ENCODE data around the gene GALNT18.

The GALNT18 gene

DNA sequence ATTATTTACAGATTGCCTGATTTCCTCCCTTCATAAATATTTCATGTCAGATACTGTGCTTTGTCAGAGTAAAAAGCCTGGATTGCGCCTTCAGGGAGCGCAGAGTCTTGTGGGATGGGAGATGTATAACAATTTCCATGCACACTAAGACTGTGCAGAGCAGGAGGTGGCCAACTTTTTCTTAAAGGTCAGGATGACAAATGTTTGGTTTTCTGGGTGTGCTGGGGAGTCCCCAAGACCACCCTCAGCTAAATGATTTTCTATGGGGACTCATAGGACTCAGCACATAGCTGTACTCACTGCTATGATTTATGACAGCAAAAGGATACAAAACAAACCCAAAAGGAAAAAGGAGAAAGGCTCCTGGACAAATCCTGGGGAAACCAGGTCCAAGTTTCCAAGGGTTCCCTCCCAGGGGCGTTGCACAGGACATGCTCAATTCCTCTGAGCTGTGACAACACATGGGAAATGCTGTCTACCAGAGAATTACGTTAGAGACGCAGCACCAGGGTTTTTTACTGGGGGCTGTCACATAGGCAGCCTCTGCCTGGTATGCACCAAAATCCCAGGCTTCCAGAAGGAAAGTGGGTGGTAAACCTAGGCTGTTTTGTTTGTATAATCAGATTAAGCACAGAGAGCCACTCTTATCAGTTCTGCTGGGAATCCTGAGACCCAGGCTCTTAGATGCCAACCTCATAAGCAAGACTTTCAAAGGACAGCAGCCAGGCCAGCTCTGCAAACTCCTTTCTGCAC, 327.8 kb downstream of the GALNT18 start:
- DNase-seq, result no peak

DNA sequence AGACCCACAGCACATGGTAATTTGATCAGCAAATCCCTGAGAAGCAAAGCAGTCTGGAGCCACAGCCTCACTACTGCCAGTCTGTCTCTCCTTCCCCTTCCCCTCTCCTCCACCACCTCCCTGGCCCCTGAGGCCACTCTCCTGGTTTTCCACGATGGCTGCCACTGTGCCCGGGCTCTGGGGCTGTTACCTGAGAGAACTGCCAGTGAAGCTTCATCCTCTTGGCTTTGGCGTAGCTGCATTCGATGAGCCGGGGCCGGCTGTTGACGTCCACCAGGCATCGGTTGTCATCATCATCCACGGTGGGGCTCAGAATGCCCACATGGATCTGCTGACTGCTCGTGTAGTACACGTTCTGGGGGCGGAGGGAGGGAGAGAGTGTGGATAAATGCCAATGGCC, 329.0 kb downstream of the GALNT18 start:
- no peak for DNase-seq

DNA sequence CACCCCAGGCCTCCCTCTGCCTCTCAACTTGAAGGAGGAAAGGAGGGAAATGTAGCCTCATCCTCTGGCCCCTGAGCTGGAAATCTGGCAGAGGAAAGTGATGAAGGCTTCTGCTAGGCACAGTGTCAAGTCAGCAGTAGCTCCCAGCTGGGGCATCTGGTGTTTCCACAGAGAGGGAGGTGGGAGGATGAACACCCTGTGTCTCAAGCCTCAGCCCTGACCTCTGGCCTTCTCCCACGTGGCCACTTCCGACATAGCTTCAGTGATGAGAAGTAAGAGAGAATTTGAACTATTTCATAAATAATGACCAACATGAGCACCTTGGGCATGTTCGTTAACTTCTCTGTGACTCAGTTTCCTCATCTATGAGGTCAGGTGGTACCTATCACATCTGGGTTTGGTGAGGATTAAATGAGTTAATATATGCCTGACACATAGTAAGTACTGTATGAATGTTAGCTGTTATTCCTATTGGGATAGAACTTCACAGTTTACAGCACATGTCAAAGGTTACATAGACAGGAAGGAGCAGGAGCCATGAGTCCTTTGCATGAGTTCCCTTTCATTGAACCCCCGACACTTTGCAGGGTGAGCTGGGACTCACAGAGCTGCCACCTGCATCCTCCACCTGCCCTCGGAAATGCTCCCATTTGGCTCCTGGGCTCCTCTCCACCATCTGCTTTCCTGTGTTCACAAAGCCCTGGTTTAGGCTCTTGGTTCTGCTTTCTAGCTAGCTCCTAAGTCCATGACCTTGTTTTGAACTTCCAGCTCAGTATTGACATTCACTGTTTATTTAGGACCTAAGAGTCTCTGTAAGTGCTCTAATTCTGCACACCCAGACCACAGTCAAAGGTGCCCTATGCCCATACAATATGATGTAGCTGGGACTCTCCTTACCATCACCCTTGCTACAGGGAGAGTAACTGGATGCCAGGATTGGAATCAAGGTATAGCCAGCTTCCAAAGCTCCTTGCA, 330.5 kb downstream of the GALNT18 start:
- DNase-seq, result no peak

DNA sequence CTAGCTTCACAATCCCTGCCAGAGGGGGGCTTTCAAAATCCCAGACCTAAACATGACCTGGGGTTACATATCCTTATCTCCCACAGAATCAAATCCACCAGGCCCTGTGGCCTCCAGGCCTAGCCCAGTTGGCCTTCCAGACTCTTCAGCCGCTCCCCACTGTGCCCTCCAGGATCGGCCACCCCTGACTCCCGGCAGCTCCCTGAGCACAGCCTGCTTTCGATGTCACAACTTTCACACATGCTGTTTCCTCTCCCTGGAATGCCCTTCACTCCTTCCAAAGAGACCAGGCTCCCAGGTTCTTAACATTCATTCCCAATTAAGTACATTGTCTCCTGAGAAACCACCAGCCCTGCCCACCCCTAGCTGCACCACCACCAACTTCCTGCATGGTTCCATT, 331.5 kb downstream of the GALNT18 start:
- no peak for DNase-seq

DNA sequence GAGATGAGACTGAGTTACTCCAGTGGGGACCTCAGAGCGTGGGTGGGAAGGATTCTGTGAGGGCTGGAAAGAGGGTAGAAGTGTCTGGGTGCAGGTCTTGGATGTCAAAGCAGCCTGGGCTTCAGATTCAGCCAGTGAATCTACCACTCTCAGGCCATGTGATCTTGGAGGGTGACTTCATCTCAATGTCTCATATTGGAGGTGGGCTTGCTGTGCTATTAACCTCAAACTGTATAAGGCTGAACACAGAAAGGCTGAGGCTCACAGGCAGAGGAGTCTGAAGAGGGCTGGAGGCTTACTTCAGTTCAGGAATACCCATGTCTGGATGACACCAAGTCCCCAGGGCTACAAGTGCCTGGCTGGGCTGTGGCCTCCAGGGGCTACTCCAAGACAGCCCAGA, 332.1 kb downstream of the GALNT18 start:
- no peak for DNase-seq

DNA sequence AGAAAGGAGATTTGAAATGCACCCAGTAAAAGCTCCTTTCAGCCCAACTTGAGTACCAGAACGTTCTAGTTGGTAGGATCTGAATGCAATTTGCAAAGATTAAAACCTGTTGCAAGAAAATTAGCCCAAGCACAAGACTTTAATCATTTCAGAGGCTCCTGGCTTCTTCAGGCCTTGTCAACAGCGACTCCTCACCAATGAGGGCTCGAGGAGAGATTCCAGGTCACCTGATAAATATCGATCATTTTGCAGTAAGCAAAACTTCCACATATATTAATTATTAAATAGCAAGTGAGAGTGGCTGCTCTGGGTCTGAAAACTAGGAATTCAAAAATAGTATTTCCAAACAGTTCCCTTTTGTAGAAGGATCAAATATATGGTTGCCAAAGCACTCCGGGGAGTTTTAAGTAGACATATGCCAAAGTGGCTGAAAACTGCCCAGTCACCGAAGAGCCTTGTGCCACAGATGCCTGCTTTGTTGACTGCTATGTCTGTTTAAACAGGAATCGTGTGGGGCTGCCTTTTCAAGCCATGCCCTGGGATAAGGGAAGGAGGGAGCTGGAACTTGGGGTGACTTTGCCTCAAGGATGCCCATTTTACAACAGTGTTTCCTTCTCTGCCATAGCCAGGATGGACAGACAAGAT, 332.7 kb downstream of the GALNT18 start:
- no peak for DNase-seq

DNA sequence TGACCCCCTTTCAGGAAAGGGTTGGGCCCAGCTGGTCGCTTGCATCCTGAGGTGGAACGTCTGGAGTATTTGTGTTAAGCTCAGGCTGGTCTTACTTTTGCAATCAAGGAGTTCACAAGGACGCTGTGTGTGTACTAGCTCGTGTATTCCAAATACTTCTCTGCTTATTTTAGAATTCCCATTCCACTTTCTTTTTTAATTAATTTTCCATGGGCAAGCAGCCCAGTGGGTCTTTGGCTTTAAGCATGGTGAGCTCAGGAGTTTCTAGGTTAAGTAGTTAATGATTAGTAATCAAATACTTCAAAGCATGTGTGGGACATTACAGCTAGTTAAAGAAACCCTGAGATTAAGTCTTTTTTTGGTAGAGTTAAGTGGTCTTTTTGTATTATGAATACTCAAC, 337.3 kb downstream of the GALNT18 start:
- DNase-seq, result no peak

DNA sequence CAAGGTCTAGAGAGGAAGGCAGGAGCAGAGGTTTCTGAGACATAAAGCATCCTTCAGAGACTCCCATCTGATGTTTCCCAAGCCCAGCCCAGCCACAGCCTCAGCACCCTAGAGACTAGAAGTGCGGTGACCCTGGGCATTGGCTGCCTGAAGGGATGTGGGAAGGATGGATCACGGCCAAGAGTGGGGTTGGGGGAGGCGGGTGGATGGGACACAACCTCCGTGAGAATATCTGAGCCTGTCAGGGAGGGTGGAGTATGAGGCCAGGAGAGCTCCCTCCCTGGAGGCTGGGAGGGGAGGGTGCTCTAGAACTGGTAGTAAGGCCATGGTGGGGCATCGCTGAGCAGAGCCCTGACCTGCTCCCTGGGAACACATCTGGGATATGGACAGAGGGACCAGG, 340.2 kb downstream of the GALNT18 start:
- DNase-seq, result no peak

DNA sequence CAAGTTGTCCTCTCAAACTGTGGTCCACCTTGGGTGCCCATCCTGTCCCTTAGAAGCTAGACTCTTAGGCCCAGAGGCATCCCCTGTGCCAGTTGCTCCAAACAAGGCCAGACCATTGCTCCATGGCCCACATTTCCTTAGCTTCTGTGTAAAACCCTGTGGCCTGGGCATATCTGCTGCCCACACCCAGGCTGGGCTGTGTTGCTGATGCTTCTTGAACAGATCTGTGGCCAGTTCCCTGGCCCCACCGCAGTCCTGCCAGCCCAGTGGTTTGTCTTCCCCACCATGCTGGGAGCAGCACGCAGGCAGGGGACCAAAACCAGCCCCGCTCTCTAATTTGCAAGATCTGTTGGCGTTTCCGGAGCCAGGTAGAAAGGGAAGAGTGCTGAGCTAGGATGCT, 341.0 kb downstream of the GALNT18 start:
- DNase-seq, result no peak

DNA sequence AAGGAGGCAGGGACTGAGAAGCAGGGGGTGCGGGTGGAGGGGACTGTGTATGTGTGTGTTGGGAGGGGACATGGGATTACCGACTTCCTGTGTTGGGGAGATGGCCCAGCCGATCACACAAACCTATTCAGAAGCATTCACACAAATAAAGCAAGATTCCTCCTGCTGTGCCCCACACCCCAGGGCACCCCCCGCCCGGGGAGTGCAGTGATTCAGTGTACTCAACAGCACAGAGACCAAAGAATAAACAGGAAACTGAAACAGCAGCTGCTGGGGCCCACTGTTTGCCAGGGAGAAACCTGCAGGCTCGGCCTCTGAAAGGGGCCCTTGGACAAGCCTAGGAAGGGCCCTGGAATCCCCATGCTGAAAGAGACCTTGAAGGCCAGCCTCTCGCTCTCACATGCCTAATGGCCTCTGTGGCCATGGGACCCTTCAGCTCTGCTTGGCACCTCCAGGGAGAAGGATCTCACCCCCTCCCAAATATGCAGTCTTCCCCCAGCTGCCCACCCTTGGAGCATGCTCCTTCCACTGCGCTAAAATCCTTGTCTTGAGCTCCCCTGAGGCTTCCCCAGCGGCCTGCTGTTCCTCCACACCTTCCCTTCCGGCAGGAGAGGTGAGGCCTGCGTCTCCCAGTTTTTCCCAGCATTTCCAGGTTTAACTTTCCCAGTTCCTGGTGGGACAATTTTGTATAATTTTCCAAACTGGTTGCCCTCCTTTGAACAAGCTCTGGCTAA, 341.7 kb downstream of the GALNT18 start:
- no peak for DNase-seq

DNA sequence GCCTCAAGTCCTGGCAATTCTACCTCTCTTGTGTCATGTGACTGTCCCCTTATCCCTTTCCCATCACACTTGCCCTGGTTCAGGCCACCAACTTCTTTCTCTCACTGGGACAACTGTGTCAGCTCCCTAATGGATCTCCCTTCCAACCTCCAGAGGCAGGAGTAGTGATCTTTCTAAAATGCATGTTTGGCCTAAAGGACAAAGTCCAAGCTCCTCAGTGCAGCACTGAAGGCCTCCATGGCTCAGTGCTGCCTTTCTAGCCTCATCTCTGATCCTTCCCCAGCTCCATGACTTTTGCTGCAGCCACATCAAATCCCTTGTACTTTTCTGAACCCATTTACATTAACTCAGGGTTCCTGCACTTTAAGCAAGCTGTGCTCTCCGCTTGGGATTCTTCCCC, 349.6 kb downstream of the GALNT18 start:
- no peak for DNase-seq

DNA sequence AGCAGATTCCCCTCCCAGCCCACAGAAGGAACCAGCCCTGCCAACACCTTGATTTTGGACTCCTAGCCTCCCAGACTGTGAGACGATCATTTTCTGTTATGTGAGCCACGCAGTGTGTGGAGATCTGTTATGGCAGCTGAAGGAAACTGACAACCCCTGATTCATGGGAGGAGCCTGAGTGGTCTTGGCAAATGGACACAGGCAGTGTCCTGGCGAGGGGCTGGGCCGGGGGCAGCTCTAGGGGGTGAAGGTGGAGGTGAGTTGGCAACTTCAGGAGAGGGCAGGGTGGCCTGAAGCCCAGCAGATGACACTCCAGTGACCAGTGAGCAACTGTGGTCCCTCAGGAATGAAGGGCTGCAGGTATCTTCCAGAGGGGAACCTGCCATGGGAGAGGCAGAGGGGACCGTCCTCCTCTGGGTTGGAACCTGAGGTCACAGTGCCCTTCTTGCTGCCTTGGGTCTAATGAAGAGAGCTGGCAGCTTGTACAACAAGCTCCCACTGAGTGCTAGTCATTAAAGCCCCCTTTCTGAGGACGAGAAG, 351.5 kb downstream of the GALNT18 start:
- DNase-seq, result no peak

DNA sequence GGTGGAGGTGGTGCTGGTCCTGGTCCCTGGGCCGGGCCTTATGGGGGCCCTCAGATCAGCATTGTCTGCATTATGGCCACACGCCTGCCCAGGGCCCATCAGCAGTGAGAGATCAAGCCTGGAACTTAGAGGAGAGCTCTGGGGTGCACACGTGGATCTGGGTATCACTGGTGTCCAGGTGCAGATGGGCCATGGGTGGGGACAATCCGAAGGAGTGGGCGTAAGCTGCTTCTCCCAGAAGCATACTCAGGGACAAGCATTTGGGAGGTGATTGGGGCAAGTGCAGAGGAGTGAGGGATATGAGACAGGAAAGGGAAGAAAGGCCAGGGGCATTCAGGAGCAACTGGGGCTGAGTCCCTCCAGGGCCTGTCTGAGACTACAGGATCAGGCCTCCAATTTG, 353.1 kb downstream of the GALNT18 start:
- no peak for DNase-seq

DNA sequence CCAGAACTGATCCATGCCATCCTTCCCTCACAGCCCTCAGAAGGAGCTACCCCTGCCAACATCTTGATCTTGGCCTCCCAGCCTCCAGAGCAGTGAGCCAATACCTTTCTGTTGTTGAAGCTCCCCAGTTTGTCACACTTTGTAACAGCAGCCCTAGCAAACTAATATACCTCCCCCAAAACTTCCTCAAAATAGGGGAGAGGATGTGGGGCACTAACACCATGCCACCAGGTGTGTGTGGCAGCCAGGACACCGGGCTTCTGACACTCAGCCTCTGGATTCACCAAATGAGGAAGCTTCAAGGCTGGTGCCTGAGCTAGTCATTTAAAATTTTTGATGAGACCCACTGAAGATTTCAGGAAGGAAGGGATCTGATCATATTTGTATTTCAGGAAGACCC, 353.7 kb downstream of the GALNT18 start:
- no peak for DNase-seq

DNA sequence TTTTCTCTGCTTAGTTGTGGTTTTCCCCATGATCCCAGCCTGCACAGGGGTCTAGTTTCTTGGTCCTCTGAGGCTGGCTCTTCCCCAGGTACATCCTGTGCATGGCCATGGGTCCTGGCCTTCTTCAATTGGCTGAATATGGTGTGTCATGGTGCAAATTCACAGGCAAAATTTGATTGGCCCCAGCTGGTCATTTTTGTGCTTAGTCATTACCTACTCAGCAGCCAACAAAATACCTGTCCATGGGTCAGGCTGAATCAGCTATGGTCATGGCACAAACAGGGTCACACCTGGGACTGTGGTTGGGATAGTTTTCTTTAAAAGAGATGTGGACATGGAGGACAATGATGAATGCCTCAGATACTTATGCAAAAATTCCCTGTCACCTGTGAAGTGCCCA, 354.5 kb downstream of the GALNT18 start:
- DNase-seq, result no peak

DNA sequence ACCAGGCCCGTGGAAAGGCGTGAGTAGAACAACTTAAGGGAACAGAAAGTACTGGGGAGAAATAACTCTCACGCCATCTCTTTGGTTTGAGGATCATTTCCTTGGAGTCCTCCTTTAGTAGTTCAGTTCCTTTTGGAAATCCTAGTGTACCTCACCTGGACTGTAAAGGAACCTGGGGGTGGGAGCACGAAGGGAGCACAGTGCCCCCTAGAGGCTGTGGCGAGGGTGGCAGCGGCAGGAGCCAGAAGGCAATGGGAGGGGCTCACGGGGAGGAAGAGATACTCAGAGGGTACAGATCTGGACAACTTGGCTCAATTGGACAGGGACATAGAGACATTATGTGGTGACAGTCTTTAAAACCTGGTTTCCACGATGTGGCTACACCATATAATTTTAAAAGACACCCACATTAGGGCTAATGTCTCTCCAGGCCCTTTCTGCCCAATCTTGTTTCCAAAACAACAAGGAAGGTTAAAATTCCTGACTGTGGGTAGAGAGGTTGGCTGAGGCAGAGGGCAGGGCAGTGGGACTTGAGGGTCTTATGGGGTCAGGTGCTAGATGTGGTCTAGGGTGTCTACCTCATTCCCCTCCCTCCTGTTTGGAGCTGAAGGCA, 355.7 kb downstream of the GALNT18 start:
- peak; percentile 65 for DNase-seq

DNA sequence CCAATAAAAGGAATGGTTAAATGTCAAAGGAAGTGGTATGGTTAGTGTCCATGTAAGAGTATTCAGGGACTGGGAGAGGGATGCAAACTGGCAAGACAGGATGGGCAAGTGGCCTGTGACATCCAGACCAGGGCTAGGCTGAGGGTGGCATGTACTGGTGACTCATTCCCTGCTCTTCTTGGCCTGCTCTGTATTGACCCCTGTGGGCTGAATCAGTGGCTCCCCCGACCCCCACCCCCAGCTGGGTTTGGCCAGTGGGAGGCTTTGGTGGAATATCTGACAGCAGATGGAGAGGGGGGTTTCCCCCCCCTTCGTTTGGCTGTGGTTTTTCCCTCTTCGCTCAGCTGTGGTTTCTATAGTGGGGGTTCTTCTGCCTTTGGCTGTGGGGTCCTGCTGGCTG, 356.5 kb downstream of the GALNT18 start:
- no peak for DNase-seq

DNA sequence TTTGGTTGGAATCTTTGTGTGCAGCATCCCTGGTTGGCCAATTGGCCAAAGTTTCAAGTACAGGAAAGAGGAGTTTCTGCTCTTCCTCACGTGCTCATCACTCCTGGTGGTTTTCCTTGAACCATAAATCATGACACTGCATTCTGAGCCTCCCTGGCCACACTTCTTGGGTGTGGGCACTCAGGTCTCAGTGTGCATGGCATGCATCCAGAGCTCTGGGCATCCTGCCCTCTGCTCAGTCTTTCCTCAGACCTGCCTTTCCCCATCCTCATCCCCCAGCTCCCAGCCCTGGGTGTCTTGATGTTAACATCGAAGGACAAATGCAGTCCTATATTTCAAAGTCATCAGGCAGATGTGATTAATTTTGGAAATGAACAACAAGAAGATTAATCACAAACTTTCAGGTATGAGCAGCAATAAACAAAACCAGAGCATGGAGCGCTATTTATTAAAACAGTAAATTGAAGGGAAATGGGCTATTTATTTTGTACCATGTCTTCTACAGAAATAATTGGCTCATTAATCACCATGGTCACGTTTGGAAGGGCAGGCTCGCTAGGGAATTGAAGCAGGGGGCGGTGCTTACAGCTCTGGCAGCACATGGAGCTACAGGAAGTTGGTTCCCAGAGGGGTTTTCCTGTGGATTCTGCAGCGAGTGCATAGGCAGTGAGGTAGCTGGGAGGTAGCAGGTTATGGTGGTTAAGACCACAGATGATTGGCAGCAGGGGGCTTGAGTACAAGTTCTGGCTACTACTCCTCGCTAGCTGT, 358.4 kb downstream of the GALNT18 start:
- DNase-seq, result no peak

DNA sequence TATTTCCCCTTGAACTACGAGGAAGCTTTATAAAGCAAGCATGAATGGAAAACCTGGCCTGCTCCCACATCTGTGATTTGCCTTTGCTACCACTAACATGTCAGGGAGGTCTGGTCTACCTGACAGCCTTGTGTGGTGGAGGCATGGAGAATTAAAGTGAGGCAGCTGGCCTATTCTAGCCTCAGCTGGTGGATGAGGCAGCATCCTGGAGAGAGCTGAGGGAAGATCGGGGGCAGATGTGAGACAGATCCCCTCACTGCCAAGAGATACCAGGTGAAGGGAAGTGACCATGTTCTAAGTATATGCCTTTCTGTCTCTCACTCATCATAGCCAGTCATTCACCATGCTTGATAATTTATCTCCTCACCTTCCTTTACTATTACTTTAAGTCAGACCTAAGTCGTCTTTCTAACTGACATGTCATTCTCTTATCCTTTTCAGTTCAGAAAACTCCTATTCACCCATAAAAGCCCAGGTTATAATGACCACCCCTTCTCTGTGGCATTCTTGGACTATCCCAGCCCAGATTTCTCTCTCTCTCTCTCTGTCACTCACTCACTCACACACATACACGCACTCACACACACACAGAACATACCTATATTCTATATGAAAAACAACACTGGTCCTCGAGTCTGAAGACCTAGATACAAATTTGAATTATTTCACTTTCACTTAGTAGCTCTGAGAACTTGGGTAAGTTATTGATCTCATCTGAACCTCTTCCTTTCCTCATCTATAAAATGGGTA, 359.5 kb downstream of the GALNT18 start:
- DNase-seq, result no peak

DNA sequence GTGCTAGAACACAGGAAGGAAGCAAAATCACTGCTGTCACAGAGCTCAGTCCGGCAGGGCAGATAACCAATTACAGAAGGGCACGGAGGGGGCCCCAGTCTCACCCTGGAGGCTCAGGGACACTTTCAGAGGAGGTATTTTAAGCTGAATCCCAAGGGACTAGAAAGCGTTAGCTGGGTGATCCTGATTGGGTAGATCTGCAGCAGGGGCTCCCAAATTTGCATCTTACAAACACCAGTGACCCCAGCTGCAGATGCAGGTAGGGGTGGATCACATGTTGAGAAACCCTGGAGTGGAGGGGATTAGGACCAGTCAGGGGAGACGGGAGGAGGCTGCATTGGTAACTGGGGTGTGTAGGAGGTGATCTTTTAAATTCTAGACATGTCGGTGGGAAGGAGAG, 360.2 kb downstream of the GALNT18 start:
- no peak for DNase-seq

DNA sequence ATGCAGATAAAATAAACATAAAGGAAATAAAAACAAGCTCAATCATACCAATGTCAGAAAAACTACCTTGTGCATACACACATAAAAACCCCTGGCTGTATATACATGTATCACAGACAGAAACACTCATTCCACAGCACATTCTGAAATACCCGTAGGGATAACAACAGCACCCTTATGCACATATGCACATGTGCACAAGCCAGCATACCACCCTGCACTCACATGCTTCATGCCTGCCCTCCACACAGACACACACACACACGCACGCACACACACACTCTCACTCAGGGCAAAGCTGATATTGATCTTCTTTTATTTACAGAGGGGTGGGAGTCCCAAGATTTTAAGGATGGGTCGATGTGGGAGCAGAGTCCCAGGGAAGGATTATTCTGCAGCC, 360.9 kb downstream of the GALNT18 start:
- DNase-seq, result no peak
